Activated CD4-positive, alpha-beta T cell treated with anti-CD3 and anti-CD28 coated beads for 48 hours (primary cell): ENCODE results near the gene SLC26A9.

Experiments
- DNase-seq: peaks from one replicate; pipeline ENCODE4 v3.0.0-alpha.2; 2020

Gene SLC26A9

DNA sequence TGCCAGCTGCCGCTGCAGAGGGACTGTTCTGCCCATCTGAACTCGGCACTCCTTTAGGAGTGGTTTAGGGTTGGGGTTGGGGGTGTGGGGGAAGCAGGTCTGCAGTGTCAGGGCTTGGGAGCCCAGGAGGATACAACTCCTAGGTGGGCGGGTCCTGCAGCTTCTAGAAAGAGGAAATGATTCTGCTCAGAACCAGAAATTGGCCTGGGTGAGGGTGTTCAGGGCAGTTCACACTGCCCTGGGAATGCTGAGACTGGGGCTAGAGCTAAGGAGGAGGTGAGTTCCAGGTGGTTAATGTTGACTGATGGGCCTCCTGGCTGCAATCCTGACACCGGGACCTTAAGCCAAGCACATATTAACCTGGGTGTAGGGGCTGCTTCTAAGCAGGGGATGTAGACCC is 4.8 kb upstream of the SLC26A9 start:
- no peak for DNase-seq

DNA sequence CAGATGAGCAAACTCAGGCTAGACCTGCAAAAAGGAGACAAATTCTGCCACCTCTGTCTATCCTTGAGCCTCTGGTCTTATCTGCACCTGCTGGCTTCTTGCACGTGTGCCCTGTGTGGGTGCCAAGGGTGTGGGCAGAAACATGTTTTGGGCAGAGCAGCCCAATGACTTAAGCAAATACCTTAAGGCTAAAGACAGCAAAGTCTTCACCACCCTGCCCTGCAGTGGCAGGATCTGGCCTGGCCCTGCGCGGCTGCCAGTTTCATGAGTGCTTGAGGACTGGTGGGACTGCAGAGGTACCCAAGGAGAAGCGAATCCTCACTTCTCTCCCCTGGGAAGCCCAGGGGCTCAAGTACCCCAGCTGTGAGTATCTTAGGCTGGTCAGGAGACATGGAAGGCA is 3.8 kb upstream of the SLC26A9 start:
- no peak for DNase-seq

DNA sequence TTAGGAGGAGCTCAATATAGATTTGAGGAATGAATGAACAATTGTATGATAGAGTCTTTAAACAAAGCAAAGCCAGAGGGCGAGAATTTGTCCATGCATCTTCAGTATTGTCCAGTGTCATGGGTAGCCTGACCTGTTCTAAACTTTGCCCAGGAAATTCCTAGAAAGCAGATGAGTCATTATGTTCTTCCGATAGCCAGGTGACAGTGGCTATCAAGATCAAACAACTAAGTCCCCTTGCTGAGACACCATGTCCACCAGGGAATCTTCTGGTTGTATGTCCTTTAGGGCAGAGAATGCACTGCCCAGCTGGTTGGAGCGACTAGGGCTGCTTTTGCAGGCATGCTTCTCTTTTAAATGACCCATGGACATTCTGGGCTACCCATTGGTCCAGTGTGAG is 1.8 kb upstream of the SLC26A9 start:
- no peak for DNase-seq

DNA sequence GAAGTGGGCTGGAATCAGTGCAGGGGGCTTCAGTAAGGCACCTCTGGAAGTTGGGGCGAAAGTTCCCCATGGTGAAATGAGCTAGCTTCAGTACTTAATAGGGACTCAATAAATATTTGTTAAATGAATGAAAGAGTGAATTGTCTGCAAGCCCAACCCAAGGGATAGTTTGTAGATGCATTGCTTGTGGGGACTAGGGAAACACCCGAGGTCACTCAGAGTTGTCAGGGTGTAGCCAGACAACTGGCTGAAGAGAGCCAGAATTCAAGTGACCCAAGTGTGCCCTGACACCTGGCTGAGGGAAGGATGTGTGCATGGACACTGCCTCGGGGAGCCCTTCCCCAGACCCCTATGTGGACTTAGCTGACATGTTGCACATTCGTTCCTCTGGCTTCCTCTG is 1.3 kb upstream of the SLC26A9 start:
- DNase-seq = no peak

DNA sequence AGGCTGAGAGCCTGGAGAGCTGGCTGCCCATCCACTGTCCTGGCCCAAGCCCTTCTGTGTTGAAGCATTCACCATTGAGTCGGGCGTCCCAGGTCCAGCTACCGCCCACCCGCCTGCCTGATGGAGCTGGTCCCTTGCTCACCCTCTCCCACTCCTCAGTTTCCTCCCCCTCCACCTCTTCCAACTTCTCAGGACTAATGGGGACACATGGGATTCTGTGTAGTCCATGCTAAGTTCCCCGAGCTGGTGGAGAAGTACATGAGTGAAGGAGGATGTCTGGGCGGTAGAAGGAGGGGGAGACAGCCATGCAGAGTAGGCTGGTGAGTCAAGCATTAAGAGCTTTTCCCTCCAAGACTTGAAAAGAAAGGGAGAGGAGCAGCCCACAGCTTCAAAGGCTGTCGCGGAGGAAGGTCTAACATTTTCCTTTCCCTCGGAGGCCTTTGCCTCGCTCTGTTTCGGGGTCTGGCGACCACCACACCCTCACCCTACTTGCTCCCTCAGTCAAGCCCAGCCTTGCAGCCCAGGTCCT is 561 bp downstream of the SLC26A9 start:
- no peak for DNase-seq

DNA sequence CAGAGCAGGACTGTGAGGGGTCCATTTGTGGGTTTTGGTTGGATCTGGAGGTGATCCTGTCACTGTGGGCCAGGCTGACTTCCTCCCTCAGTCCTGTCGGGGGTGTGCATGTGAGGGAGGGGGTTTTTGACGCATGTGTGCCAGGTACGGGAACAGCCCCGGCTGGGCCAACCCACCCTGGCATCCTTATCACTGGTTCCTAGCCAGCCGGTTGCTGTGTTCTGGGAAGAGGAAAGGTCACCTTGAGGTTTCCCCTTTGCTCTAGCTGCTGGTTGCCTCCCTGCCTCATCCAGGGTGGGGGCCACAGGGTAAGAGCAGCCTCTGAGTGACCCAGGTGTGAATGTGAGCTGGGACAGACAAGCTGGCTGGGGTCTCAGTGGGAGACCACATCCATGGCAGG is 2.5 kb downstream of the SLC26A9 start:
- no peak for DNase-seq

DNA sequence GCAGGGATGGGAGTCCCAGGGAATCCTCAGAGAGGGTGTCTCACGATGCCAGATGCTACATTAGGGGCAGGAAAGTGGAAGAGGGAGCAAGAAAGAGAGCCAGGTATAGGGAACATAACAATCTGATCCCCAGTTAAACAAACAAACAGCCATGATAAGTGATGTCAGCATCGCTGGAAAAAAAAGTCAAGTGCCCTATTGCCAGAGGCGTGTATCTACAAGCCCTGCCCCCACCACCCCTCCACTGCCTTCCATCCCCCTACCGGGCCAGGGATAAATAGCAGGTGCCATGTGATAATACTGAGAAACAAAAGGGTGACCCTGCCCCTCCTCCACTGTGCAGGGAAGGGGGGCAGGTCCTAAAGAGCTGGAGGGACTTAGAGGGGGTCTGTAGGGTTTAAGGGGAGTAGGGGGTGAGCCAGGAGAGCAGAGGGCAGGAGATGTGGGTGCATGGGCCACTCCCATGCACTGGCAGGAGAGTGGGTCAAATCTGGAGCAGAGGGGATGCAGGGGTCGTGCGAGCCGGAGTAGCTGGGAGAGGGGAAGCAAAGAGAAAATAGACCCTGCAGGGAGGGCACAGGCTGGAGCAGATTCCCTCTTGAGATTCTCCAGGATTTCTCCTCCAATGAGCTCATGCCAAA is 3.4 kb downstream of the SLC26A9 start:
- DNase-seq = peak; percentile 46

DNA sequence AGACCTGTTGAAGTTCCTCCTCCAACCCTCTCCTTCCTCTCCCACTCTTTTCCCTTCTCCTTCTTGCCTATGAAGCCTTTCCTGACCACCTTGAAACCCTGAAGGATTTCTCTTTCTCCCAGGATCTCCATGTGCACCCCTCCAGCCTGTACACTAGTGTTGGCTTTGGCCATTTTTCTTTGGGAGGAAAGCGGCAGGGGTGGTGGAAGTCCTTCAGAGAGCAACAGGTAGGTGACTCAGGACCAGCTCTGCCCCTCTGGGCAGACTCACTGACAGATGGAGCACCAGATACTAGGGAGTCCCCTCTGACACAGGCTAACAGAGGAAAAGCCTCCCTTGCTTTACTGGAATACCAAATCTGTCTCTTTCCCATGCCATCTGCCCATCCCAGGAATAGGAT is 4.6 kb downstream of the SLC26A9 start:
- DNase-seq = no peak

DNA sequence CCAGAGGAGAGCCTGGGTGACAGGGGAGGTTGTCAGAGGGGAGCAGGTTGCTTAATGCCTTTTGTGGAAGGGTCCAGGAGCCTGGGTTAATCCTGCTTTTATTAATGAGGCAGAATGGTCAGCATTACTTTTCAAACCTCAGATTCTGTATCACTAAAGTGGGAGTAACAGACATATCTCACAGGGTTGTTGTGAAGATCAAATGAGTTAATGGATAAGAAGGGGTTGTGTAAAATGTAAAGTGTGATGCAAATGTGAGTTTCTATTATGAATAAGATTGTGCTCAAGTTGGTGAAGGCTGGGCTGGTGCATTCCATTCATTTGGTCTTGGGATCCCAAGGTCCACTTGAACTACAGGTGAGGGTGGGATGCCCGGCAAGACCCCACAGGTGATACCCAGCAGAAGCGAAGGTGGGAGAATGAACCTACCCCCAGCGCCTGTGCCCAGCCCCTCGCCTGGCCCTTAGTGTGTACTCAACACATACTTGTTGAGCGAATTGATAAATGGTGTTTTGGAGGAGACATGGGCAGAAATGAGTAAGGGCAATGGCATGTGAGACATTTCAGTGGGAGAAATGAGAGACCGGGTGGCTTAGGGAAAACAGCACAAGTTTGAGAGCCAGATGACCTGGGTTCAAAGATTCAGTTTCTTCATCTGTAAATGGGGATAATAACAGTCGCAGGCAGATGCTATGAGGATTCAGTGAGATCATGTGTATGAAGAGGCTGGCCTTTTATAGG is 6.2 kb downstream of the SLC26A9 start:
- DNase-seq = no peak

DNA sequence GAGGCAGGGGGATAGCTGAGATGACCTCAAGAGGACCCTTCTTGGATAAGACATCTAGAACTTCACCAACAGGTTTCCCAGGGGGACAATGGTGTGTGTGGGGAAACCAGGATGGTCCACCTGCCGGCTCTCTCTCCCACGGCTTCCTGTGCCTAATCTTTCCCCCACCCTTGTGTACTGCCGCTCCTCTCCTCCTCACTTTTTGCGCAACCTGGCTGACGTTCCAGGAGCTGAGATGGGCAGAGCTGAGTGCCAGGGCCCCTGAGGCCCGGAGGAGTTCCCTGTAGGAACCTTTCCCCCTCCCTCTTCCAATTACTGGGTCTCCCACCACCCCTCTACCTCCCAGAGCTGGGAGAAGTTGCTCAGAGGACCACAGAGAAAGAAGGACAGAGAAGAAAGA is 6.9 kb downstream of the SLC26A9 start:
- DNase-seq = no peak

DNA sequence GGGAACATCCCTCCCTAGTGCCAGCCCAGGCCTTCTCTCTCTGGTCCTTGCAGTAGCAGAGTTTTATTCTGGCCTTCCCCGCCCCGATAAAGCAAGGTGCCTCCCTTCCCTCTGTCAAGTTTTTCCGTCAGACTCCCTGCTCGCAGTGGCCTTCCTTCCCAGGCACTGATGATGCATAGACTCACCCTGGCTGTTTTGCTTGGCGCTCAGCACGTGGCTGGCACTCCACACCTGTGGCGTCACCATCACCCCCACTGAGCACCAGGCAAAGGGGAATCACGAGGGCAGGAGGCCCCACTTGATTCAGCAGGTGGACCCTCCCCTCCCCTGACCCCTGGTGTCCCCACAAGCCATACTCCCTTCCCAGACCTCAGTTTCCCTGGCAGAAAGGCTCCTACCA is 7.4 kb downstream of the SLC26A9 start:
- DNase-seq = no peak

DNA sequence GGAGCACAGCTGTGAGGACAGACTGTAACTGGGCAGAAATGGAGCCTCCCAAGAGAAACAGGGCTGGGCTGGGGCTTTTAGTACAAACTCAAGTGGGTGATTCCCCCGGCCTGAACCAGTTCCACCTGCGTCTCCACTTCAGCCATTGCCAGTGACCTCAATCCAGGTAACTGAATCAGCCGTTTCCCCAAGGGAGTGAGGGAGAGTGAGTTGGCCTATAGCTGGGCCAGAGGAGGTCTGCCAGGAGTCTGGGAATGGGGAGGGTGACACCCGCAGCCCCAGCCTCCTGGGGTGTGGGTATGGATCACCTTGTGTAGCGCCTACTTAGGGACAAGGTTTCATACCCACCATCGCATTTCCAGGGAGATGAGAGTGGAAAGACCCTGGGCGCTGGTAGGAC is 8.5 kb downstream of the SLC26A9 start:
- no peak for DNase-seq

DNA sequence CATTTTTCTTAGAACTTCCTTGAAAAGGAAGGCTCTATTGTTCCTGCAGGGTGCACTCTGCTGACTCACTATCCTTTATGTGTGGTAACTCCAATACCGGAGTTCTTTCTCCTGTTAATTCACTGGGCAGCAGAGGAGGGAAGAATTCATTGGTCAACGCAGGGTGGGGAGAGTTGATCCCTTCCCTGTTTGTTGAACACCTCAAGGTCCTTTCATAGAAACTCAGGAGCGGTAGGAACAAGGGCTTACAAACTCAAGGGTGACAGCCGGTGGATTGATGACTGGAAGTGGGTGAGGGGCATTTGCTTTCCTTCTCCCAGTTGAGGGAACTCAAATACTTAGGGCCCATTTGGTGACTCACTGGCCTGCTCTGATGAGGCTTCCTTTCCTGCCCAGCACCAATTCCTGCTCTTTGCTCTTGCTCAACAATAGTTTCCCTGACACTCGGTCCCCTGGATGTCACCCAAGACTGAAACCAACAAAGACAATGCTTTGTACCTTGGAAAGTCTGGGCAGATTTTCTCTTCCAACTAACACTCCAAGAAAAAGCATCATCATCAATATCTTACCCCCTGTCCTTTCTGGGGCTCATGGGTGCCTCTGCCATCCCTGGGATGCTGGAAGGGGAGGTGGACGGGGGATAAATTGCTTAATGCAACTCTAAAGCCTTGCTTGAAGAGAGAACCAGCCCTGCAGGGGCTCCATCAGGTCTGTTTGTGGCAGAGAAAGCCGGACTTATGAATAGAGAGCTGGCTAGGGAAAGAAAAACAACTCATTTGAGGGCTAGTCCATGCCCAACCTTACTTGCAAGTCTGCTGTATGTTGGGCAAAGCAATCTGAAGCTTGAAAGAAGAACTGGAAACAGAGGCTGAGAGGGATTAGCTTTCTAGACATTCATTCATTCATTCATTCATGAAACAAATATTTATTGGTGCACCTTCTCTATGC is 9.3 kb downstream of the SLC26A9 start:
- no peak for DNase-seq

DNA sequence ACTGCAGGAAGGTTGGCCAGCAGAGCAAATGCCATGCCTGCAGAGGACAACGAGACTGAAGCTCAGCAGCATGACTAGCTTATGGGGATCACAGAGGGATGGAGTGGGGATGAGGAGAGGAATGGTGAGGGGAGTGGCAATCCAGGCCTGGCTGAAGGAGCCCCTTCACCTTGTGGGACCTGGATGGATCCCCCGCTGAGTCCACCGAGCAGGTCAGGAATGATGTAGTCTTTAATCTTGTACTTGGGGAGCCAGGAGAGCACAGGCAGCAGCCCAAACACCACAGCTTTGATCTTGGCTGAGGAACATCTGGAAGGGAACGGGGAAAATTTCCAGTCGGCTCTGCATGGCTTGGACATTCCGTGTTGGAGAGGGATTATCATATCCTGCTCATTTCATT is 10.5 kb downstream of the SLC26A9 start:
- no peak for DNase-seq

DNA sequence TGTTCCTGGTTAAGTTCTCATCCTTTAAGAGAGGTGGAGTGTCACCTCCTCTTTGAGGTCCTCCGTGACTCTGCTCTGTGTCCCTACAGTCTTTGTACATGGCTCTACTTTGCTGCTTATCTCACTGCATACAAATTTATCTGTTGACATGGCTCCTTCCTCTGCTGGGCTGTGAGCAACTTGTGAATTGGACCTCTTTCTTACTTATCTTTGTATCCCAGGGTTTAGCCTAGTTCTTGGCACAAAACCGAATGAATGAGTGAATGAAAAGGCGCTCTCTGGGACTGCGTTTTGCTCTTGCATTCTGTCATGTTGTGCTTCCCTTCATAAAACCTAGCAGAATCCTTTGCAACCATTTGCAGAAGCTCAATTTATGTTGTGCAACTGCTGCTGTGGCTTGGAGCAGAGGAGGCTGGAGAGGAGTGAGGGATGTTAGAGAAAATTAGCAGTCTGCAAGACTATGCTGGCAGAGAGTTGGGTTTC is 12.4 kb downstream of the SLC26A9 start:
- no peak for DNase-seq

DNA sequence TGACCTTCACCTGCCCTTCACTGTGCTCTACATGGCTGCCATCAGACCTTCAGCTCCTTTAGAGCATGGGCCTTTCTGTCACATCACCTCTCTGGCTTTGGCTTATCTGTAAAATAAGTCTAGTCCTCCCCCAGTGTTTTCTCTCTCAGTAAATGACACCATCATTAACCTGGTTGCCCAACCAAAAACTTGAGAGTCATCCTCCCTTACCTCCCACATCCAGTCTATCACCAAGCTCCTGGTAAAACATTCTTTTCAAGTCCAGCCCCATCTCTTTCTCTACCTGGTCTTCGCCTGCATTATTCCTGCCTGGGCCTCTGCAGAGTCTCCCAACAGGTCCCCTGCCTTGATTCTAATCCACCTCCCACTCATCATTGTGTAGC is 13.1 kb downstream of the SLC26A9 start:
- no peak for DNase-seq

DNA sequence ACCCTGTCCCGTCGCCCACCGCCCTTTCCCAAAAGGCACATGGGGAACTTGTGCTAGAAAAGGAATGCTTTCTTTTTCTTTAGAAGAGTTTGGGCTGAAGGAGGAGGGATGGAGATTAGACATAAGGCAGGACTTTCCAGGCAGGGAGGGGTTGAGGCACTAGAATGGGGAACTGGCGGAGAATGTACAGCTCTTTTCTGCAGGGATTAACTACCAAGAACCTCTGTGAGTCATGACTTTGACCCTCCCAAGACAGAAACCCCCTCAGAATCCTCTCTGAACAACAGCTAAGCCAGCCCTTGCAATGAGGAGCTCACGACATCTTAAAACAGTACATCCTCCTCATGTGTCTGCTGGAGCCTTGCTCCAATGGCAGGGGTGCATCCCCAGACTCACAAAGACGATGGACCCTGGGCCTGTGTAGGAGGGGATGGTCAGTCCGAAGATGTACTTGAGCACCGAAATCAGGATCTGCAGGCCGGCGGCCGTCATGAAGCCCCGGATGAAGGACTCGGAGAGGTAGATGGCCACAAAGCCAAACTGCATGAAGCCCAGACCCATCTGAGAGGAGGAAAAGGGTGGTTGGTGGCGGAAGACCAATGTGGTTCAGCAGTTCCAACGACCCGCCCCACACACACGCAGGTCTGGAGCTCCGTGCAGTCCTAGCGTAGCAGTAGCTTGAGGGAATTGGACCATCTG is 13.6 kb downstream of the SLC26A9 start:
- DNase-seq = no peak

DNA sequence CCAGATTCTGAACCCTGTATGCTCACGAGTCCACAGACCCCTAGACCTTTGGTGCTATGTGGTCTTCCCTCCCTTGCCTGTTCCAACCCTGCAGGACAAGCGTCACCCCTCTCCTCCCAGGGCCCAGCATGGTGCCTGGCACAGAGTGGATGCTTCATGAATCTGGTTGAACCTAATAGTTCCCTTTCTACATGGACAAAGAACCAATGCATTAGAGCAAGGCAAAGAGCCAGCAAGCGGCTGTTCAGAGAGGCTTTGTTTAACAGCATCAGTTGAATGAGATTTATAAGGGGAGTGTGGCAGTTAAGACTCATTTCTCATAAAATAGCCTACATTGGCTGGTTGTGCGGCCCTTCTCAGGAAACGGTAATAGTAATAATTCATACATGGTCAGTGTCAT is 14.9 kb downstream of the SLC26A9 start:
- DNase-seq = no peak

DNA sequence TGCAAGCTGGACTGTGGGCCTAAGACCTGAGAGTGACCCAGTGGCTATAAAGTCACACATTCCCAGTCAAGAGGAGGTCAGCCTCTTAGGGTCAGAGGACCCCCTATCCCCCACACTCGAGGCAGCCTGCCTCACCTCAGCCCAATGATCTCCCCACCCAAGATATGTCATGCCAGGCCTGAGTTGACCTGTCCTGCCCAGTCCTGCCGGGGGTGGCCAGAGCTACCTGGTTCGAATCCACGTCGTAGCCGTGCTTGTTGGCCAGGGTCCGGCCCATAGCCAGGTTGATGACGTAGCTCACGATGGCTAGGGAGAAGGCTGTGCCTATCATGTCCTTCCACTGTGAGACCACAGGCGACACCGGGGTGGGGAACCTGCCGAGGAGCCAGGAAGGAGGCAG is 15.6 kb downstream of the SLC26A9 start:
- no peak for DNase-seq

DNA sequence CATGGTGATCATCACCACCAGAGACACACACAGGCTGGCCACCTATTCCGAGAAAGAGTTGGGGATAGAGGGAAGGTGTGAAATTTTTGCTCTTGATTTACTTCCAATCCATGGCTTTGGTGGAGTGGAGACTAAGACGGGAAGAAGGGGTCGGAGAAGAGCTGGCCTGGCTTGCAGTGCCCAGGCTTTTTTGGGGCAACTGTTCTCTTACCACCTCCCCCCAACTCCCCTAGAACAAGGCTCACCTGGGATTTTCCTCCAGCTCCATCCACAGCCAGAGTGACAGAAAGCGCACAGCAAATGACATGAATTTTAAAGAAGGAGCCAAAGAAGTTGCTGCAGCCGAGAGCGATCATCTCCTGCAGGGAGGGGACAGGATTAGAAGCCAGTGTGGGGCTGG is 16.0 kb downstream of the SLC26A9 start:
- no peak for DNase-seq

DNA sequence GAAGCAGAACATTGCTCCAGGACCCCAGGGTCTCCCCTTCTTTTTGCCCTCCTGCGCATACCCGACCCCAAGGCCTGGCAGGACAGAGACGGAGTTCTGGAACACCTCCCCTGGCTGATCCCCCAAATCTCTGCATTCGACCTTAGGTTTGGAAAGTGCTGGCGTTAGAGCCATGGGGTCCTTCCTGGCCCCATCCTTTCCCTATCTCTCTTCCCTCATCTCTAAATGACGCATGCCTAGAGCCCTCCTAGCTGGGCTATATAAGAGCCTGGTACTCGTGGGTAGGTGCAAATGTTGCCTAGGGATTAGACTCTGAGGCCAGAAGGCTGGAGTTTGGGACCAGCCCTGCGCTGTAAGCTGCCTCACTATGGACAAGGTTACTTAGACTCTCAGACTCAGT is 16.6 kb downstream of the SLC26A9 start:
- no peak for DNase-seq

DNA sequence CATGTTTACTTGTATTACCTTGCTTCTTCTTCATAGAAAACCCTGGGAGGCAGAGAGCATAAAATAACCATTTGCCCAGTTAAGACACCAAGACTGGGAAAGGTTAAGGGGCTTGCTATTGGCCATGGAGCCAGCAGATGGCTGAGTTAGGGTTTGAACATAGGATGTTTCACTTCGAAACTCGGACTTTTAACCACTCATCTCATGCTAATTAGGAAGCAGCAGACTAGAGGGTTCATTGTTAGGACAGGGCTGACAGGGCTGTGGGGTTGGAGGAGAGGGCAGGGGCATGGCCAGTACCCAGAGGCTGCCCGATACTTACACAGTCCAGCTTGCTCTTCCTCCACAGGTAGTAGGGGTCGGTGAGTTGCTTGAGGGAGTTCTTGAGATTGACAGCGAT is 17.0 kb downstream of the SLC26A9 start:
- no peak for DNase-seq

DNA sequence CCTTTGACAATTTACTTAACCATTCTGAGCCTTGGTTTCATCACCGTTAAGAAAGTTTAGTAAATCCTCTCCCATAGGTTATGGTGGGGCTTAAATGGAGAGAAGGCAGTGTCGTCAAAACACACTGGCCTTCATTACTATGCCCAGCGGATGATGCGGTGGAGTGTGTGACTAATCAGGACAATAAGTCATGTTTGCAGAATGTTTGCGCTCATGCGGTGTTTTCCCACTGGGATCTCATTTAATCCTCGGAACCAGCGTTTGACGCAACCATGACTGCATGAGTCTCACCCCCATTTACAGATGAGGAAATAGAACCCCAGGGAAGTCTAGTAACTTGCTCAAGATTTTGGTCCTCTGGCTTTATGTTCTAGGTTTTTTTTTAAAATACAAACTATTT is 17.5 kb downstream of the SLC26A9 start:
- DNase-seq = no peak
